ENCODE results near the gene RERE.

- TF ChIP-seq CTCF (IDR thresholded peaks at IDR 0.05; ENCODE audit: borderline replicate concordance, extremely low read depth, low read length, poor library complexity, severe bottlenecking) = no peak
- no peak for TF ChIP-seq EZH2 (IDR thresholded peaks at IDR 0.05; ENCODE audit: borderline replicate concordance, low read depth, low read length, severe bottlenecking)
Measured at GRCh38 chr1:8580566-8580965, 236.9 kb downstream of the RERE start.
